HPDE6-E6E7 (cell line): ENCODE data around the gene FAM20C.
"Not testable (repeated sequence)": the region's sequence is repeated elsewhere in the genome, so short reads cannot be mapped to it uniquely, and the experiment has no call there.

Source experiments
- DNase-seq: peaks from one replicate; pipeline ENCODE4 v3.0.0; 2011; ENCODE audit warnings: missing footprints; ENCODE audit errors: extremely low spot score

FAM20C gene

DNA sequence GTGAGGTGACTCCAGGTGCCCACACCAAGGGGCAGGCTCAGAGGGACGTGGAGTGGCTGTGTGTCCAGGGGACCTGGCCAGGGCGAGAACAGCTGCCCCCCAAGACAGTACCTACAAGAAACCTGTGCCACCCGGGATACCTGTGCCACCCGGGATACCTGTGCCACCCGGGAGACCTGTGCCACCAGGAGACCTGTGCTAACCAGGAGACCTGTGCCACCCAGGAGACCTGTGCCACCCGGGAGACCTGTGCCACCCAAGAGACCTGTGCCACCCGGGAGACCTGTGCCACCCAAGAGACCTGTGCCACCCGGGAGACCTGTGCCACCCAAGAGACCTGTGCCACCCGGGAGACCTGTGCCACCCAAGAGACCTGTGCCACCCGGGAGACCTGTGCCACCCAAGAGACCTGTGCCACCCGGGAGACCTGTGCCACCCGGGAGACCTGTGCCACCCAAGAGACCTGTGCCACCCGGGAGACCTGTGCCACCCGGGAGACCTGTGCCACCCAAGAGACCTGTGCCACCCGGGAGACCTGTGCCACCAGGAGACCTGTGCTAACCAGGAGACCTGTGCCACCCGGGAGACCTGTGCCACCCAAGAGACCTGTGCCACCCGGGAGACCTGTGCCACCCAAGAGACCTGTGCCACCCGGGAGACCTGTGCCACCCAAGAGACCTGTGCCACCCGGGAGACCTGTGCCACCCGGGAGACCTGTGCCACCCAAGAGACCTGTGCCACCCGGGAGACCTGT, 50.6 kb downstream of the FAM20C start:
- not testable (repeated sequence) for DNase-seq

DNA sequence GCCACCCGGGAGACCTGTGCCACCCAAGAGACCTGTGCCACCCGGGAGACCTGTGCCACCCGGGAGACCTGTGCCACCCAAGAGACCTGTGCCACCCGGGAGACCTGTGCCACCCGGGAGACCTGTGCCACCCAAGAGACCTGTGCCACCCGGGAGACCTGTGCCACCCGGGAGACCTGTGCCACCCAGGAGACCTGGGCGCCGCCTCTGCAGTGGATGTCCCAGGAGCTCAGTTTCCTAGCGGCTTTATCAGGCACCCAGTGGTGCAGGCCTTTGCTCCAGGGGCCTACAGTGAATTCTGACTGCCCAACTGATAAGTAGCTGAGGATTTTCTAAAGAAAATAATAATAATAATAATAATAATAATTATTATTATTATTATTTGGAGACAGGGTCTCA, 51.2 kb downstream of the FAM20C start:
- not testable (repeated sequence) for DNase-seq

DNA sequence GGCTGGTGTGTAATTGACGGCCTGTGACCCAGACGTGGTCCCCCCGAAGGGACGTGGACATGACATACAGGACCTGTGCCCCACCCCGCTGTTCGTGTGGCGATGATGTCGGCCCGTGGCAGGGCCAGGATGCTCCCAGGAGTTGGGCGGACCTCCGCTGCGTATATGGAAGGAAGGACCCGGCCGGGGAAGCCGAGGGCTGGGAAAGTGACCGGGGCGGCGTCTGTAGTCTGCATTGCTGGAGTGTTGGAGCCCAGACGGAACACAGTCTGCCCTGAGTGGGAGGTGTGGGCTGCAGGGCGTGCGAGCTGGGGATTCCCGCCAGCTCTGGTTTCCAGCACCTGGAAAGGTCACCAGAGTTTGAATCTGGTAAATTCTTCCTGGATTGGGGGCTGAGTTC, 52.6 kb downstream of the FAM20C start:
- DNase-seq = no peak

DNA sequence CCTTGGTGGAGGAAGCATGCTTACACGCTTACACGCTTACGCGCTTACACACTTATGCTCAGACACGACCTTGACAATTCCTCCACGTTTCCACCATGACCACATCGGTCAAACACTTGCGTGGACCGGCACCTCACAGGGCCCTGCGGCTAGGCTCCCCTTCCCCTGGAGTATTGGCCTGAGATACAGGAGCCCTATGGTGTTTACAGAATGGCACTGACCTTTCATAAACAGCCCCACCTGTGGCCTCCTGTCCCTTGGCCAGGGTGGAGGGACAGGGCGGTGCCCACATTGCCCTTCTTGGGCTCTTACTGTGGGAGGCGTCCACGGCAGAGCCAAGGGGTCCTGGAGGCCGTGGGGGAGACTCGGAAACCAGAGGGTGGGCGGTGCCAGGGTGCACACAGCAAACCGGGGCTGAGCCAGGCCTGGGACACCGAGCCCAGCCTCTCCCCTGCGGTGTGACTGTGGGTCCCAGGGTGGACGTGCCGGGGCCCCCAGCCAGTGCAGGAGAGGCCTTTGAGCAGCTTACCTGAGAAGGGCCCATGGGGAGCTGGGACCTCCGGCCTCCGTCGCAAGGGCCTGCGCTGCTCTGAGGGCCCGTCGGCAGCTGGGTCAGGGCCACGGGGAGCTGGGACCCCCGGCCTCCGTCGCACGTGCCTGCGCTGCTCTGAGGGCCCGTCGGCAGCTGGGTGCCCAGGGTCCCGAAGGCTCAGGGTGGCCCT, 53.4 kb downstream of the FAM20C start:
- no peak for DNase-seq

DNA sequence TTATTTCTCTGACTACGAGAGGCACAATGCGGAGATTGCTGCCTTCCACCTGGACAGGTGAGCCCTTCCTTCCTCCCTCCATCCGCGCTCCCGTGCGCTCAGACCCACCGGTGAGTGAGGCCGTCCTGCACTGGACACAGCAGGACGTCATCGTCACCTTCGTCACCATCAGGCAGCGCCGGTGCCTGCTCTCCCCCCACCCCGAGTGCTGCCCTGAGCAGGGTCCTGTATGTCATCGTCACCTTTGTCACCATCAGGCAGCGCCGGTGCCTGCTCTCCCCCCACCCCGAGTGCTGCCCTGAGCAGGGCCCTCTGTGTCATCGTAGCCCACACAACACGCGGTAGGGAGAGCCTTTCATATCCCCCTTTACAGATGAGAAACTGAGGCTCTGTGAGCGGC, 54.1 kb downstream of the FAM20C start:
- DNase-seq = no peak

DNA sequence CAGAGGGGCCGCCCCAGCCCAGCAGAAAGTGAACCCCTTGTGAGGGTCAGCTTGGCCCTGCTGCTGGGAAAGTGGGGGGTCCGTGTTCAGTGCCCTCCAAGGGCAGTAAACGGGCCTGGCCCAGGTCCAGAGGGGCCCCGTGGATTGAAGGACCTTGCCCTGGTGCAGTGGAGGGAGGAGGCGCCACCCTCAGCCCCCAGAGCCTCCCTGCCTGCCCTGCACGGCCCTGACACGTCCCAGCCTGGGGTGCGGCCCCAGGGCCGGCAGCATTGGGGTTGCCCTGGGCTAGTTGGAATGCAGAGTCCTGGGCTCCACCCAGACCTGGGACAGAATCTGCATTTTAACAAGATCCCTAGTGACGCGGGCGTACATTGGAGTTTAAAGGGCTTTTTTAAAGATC, 54.8 kb downstream of the FAM20C start:
- no peak for DNase-seq

DNA sequence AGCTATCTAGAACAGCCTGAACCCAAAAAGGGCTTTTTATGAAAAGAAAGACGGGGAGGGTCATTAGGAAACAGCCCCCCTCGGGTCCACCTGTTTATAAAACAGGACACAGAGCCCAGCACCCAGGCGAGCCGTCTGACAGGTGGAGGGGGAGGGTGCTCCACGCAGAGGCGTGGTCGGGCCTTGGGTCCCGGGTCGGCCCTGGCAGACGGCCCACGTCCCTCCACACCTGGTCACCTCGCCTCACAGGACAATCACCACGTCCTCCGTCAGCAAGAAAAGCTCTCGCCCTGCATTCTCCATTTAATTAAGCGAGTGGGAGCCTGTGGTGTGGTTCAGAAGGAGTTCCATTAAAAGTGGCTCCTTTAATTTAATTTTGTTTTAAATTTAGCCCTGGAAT, 55.3 kb downstream of the FAM20C start:
- no peak for DNase-seq

DNA sequence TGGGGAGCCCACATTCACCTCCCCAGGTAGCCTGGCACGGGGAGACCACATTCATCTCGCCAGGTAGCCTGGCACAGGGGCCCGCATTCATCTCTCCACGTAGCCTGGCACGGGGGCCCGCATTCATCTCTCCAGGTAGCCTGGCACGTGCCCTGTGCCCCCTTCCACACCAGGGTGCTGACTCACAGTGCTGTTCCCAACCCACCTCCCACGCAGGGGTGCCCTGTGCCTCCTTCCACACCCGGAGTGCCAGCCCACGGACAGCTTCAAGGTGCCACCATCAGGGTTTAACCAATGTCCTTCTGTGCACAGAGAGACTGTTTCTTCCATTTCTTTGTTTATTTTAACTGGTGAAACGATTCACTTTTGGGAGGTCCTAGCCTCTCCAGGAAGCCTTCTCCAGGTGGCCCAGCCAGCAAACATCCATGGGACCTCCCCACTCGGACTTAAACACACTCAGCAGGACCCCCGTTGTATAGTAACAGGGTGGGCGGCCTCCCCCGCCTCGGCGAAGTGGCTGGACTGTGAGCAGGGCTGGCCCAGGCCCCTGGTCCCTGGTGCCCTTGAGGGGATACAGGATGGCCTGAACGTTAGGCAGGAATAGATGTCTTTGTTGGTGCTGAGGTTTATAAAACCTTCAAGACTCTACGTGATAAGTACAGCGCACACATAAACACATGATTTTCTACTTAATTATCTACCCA, 56.5 kb downstream of the FAM20C start:
- DNase-seq = no peak

DNA sequence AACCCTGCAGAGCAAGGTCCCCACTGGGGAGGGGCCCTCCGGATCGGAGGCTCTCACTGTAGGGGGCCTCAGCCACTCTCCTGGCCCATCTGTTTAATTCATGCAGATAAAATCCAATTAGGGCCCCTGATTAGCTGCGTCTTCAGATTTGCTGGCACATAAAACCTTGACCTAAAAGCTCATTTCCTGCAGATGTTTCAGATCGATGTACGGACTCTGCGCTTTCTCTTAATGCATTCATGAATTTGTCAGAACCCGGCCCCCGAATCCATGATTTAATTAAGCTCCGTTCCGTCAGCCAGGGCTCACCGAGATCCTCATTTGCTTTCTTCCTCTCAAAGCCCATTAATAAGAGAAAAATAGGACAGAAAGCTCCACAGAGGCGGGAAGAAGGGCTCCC, 57.6 kb downstream of the FAM20C start:
- DNase-seq = no peak

DNA sequence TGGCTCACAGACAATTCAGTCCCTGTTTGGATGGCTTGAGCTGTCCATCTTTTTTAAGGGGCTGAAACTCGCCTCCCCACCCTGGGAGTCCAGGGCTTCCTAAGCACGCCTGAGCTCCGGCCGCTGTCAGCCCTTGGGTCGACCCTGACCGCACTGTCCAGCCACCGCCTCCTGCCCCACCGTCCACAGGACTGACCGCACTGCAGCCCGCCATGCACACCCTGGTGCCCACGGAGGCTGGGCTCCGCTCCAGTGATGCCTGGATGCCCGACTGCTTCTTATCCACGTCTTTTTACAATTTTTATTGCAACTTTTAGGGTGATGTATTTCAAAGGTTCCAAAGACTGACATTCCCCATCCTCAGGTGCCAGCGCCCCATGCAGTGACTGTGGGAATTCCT, 58.2 kb downstream of the FAM20C start:
- DNase-seq = no peak

DNA sequence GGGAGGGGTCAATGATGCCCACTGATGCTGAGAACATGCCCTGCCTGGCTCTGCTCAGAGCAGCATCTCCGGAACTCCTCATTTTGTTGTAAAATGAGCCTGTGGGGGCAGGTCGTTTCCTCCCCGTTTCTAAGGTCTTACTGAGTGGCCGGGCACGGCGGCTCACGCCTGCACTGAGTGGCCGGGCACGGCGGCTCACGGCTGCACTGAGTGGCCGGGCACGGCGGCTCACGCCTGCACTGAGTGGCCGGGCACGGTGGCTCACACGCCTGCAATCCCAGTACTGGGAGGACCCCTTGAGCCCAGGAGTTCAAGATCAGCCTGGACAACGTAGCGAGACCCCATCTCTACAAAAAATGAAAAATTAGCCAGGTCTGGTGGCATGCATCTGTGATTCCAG, 58.6 kb downstream of the FAM20C start:
- DNase-seq = no peak

DNA sequence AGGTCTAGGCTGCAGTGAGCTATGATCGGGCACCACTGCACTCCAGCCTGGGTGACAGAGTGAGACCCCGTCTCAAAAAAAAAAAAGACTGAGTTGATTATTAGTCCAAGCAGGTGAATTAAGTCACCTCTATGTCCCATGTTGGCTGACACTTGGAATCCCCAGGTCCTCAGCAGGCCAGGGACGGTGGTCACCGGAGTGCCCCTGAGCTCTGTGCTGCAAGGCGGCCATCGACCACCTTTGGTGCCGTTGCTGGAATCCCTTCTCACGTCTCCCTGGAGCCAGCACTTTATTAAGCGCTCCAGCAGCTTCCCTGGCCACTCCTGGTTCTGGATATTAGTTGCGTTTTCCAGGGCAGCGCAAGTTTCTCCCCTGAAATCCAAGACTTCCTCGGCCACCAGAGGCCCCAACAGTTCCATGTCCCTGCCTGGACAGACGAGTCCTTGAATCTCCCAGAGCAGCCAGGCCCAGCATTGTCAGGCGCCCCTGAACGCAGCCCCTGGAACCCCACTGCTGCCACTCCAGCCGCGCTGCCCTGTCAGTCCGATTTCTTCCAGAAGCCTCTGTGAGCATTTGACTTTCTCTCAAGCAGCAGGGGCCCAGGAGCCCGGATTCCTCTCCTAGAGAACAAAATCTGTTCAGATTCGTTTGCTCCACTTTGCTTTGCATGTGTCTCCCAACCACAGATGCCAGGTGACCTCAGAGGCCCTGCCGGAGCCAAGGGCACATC, 59.2 kb downstream of the FAM20C start:
- DNase-seq = no peak

DNA sequence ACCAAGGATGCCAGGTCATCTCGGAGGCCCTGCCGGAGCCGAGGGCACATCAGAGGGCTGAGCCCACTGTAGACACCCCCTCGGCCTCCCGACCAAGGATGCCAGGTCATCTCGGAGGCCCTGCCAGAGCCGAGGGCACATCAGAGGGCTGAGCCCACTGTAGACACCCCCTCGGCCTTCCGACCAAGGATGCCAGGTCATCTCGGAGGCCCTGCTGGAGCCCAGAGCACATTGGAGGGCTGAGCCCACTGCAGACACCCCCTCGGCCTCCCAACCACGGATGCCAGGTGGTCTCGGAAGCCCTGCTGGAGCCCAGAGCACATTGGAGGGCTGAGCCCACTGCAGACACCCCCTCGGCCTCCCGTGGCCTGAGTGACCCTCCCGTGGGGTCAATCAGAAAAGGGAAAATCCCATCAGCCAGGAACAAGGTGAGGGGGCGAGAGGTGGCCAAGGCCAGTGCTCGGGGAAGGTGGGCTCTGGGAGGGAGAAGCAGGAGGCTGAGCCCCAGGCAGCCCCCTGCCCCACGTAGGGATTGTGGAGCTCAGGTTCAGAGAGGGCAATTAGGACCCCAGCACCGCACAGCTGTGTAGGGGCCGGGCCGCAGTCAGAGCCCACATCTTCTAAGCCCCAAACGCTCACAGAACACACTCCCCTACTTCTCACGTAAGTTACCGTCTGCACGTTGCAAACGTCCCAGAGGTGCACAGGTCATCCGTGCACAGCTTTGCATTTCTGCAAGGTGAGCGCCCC, 60.0 kb downstream of the FAM20C start:
- DNase-seq = no peak

DNA sequence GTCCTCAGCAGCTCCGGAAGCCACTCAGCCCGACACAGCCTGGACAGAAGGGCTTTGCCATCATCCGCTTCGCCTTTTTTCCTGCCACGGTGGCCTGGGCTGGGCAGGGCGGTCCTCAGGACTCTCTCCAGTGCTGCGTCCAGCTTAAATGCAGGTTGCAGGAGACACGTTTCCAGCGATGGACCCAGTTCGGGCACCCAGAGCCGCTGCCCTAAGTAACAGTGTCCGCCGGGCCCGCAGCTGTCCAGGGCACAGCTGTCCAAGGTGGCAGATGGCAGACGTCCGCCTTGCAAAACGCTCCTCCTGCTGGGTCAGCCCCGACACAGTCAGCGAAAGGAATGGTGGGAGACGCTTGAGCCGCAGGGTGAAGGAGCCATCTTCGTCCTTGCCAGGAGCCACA, 60.6 kb downstream of the FAM20C start:
- no peak for DNase-seq

DNA sequence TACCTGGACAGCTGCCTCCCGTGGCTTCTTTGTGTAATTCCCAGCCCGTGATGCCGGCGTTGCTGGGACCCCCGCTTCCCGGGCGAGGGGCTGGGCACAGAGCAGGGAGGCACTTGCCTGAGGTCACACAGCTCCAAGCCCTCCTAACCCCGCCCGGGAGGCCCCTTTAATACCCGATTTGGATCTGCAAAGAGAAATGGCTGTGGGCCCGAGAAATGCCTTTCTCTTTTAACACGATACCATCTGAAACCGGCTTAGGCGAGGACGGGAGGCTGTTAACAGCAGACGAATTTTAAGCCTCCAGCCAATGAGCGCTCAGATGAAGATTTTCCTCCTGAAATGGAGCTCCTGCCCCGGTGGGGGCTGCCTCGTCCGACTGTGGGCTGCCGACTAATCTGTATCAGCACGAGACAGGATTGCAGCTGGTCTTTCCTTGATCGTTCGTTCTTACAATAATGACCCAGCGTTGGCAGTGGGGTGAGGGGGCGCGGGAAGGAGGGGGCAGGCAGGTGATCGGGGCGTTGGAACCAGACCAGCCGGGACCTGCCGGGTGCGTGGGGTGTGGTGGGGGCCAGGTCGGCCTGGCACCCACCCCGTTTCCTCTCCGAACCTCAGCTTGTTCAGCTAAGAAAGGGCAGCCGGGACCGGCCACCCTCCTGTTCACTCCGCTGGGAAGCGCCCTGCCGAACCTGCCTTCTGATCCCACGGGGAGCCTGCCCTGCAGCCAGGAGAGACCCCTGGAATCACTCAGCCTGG, 61.4 kb downstream of the FAM20C start:
- no peak for DNase-seq

DNA sequence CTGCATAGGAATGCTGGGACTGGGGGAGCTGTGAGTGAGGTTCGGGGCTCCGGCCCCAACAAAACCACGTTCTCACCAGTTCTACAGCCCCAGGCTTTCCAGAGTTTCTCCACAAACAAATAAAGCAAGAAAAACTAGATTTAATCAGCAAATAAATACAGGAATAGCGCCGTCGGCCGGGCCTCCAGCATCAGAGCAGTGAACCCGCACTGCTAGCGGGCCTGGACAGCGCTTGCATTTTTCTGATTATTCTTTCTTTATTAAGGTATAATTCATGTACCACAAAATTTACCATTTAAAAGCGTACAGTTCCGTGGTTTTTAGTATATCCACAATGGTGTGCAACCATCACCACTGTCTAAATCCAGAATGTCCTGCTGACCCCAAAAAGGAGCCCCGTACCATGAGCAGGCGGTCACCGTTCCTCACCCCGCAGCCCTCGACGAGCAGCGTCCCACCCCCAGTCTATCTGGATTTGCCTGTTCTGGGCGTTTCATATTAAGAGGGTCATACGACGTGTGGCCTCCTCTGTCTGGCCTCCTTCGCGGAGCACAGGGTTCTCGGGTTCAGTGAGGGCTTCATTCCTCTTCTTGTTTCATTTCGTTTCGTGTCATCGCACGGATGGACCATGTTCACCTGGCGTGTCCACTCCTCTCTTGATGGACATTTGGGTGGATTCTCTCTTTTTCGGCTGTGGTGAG, 62.1 kb downstream of the FAM20C start:
- no peak for DNase-seq

DNA sequence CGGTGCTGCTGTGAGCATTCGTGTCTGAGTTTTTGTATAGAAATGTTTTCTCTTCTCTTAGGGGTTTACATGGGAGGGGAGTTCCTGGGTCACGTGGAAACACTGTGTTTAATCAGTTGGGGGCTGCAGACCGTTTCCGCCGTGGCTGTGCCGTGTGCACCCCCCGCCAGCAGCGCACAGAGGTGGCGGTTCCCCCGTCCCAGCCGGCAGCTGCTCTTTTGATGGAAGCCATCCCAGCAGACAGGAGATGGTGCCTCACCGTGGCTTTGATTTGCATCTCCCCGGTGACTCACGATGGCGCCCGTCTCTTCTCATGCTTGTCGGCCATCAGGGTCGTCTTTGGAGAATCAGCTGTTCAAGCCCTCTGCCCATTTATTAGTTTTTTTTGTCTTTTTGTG, 62.7 kb downstream of the FAM20C start:
- DNase-seq = no peak

DNA sequence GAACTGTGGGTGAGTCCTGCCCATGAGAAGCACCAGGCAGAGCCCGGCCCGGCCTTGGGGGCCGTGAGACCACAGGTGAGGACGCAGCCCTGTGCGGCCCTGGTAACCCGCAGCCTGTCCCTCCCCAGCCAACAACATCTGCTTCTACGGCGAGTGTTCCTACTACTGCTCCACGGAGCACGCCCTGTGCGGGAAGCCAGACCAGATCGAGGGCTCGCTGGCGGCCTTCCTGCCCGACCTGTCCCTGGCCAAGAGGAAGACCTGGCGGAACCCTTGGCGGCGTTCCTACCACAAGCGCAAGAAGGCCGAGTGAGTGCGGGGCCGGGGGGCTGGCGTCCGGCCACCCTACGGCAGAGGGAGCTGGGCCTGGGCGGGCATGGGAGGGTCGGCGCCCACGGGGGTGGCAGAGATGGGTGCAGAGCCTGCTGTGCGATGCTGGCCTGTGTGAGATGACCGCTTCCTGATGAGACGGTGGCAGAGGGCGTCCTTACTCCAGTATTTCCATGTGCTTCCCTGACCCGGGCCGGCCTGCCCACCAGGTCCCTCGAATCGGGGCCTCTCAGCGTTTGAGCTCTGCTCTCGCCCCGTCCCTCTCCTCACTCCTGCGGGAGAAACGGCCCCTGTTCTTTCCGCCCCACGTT, 63.5 kb downstream of the FAM20C start:
- DNase-seq = no peak

DNA sequence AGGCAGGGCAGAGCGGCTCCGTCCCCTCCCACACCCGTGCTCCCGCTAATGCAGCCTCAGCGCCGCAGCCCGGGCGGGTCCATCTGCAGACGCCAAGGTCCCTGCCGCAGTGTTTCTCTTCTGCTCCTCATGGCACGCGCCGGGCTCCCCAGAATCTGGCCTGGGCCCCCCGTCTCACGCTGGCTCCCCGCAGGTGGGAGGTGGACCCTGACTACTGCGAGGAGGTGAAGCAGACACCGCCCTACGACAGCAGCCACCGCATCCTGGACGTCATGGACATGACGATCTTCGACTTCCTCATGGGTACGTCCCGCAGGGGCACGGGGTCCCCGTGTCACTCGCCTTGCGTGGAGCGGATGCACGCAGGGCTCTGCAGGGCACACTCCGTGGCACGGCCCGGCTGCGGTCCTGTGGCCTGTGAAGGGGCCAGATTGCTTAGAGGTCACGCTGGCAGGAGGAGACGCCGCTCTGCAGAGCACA, 64.1 kb downstream of the FAM20C start:
- DNase-seq = no peak
